ENCODE data around the gene CACNG4.

The CACNG4 gene

GRCh38 chr17:66985338-66986237 is 21.1 kb downstream of the CACNG4 start:
- DNase-seq, result no peak

GRCh38 chr17:66986659-66987058 is 22.2 kb downstream of the CACNG4 start:
- DNase-seq, result no peak

GRCh38 chr17:66987059-66987616 is 22.6 kb downstream of the CACNG4 start:
- DNase-seq, result no peak

- DNase-seq, result no peak
Observed at GRCh38 chr17:66988069-66988798, 23.7 kb downstream of the CACNG4 start.

- DNase-seq, result no peak
Observed at GRCh38 chr17:66989076-66989475, 24.6 kb downstream of the CACNG4 start.

GRCh38 chr17:66989579-66989978 is 25.1 kb downstream of the CACNG4 start:
- no peak for DNase-seq

- no peak for DNase-seq
Observed at GRCh38 chr17:66990047-66990446, 25.5 kb downstream of the CACNG4 start.

GRCh38 chr17:66992911-66993442 is 28.5 kb downstream of the CACNG4 start:
- DNase-seq, result no peak

- no peak for DNase-seq
Observed at GRCh38 chr17:66994361-66994760, 29.9 kb downstream of the CACNG4 start.

GRCh38 chr17:66994930-66995535 is 30.5 kb downstream of the CACNG4 start:
- no peak for DNase-seq

- DNase-seq, result no peak
Observed at GRCh38 chr17:66995944-66996343, 31.4 kb downstream of the CACNG4 start.

GRCh38 chr17:66996926-66997325 is 32.4 kb downstream of the CACNG4 start:
- no peak for DNase-seq

GRCh38 chr17:67003231-67003630 is 38.7 kb downstream of the CACNG4 start:
- DNase-seq, result no peak

- DNase-seq, result no peak
Observed at GRCh38 chr17:67004181-67004580, 39.7 kb downstream of the CACNG4 start.

GRCh38 chr17:67007266-67007665 is 42.8 kb downstream of the CACNG4 start:
- no peak for DNase-seq

GRCh38 chr17:67008101-67008500 is 43.6 kb downstream of the CACNG4 start:
- no peak for DNase-seq

- peak; percentile 59 for DNase-seq
Observed at GRCh38 chr17:67011527-67012175, 47.1 kb downstream of the CACNG4 start.

- no peak for DNase-seq
Observed at GRCh38 chr17:67013891-67014290, 49.4 kb downstream of the CACNG4 start.

GRCh38 chr17:67015001-67015400 is 50.5 kb downstream of the CACNG4 start:
- no peak for DNase-seq

- DNase-seq, result no peak
Observed at GRCh38 chr17:67016039-67016762, 51.7 kb downstream of the CACNG4 start.

GRCh38 chr17:67017910-67018309 is 53.4 kb downstream of the CACNG4 start:
- no peak for DNase-seq

Data from NCI-H146 (cell line).